ENCODE measurements around the gene SETD7. TPM values are rescaled to one million over a fixed set of nuclear protein-coding genes. Genes with fewer than 3 reads are reported as not detected.

SETD7 gene
- total RNA-seq, 1 experiment from 2014 or later: 59.4 TPM

DNA sequence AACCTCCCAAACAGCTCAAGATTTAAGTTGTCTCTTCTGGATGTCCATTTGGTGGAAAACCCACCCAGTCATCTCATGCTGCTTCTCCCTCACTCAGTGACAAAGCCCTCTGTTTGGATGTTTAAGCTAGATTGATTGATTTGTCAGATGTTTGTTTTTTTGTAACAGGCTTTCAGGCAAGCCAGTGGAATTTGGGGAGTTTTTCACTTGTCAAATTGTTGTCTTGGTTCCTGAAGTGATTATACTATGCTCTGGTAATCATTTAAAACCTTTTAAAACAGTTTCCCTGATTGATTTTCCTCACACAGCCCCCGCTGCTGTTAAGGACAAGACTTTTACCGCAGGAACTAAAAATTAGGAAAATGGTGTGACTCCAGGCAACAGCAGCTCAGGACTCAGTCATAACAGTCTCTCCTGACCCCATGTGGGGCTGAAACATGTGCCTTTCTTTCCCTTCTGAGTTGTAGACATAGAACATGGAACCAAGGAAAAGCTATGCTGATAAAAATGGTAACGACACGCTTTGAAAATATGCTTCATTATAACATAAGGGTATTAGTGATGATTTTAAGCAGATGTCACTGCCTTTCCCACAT, 40.8 kb upstream of the SETD7 start:
- Histone ChIP-seq H3K27ac (ENCODE audit: low read length) (no peak overlapping the region), H2AFZ (ENCODE audit: low read length) (no peak overlapping the region), H3K9ac (ENCODE audit: low read length) (no peak overlapping the region), H3K36me3 (ENCODE audit: insufficient read depth, low read length) (no peaks in the 10 kb centered on the region), H3K9me3 (ENCODE audit: low read length) (no peaks in the 10 kb centered on the region), H3K79me2 (ENCODE audit: low read length) (no peaks in the 10 kb centered on the region), H4K20me1 (ENCODE audit: insufficient read depth, low read depth, low read length) (no peaks in the 10 kb centered on the region), H3K4me1 (ENCODE audit: low read length) (no peaks in the 10 kb centered on the region), H3K4me3 (ENCODE audit: low read length) (no peak overlapping the region), H3K27me3 (ENCODE audit: low read length) (no peaks in the 10 kb centered on the region), H3K9me2 (replicated peaks; ENCODE audit: insufficient read depth, low read length) (no peaks in the 10 kb centered on the region), H3K4me2 (ENCODE audit: low read depth, low read length, poor library complexity, severe bottlenecking) (no peak overlapping the region)
- no peak for DNase-seq

DNA sequence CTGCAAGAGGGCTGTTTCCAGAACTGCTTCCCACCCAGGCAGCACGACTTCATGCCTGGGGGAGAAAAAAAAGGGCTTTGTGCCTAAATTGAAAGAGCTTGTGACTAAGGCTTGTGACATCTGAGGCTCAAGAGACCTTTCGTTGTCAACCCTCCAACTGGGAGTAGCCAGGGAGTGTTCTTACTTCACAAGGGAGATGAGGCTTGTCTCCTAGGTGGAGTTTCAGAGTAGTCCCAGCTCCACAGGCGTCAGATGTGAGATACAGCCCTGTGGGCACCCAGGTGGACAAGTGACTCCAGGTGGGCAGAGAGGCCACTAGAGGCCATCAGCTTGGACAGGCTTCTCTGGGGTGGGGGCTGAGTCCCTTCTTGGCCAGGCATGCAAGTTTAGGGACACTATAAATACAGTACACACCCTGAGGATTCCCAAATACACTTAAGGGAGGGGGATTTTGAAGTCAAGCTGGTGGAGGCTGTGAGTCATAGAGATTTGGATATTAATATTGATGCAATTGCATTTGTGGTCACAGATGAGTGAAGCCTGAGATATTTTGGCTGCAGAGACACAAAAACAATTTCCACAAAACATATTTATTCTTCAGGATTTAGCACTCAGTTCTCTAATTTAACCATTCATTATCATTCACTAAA, 40.1 kb upstream of the SETD7 start:
- Histone ChIP-seq H3K36me3 (ENCODE audit: insufficient read depth, low read length) (no peaks in the 10 kb centered on the region), H3K27ac (ENCODE audit: low read length) (no peak overlapping the region), H3K4me3 (ENCODE audit: low read length) (no peak overlapping the region), H4K20me1 (ENCODE audit: insufficient read depth, low read depth, low read length) (no peaks in the 10 kb centered on the region), H3K4me2 (ENCODE audit: low read depth, low read length, poor library complexity, severe bottlenecking) (no peak overlapping the region), H3K4me1 (ENCODE audit: low read length) (no peaks in the 10 kb centered on the region), H3K79me2 (ENCODE audit: low read length) (no peaks in the 10 kb centered on the region), H3K27me3 (ENCODE audit: low read length) (no peaks in the 10 kb centered on the region), H3K9me2 (replicated peaks; ENCODE audit: insufficient read depth, low read length) (no peaks in the 10 kb centered on the region), H3K9me3 (ENCODE audit: low read length) (no peaks in the 10 kb centered on the region), H3K9ac (ENCODE audit: low read length) (no peak overlapping the region), H2AFZ (ENCODE audit: low read length) (no peak overlapping the region)
- DNase-seq: no peak

DNA sequence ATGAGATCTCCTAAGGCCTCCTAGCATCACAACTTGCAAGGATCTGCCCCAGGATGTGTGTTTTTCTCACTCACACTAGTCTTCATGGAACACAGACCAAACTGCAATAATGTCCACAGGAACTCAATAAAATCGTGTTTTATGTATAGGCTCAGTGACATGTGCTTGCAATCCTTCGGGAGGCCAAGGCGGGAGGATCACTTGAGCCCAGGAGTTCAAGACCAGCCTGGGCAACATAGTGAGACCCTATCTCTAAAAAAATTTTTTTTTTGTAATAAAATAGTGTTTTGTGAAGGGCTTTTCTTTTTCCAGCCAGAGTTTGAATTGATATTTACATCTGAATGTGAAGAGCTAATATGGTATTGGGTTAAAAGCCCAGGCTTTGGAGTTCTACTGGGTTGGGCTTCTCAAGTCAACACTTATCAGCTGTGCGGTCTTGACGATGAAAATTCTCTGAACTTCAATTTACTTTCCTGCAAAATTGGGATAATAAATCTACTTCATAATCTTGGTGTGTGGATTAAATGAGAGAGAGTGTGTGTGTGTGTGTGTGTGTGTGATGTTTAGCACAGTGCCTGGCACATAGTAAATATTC, 38.7 kb upstream of the SETD7 start:
- H3K9me3 ChIP-seq (ENCODE audit: low read length): no peaks in the 10 kb centered on the region
- no peak for DNase-seq
- no peak overlapping the region for H3K4me3 ChIP-seq (ENCODE audit: low read length)

DNA sequence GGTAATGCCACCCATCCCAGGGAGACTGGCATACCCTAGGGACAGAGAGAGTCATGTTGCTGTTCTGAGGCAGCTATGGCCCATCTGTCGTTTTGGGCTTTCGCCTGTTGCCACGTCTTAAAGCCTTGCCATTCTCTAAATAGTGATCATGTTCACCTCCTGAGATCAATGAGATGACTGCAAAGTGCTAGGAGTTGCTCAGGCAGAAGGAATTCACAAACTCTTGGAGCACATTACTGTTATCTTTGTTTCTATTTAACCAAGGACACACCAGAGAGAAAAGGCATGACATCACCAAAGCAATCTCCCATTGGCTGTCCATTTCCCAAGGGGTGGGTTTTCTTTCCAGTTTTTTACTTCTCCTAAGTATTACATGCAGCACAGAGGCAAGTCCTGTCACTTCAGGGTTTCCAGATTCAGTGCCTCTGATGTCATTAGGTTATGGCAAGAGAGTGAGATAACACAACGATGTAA, 37.1 kb upstream of the SETD7 start:
- no peak overlapping the region for H3K4me3 ChIP-seq (ENCODE audit: low read length)
- H4K20me1 ChIP-seq (ENCODE audit: insufficient read depth, low read depth, low read length): no peaks in the 10 kb centered on the region
- no peaks in the 10 kb centered on the region for H3K79me2 ChIP-seq (ENCODE audit: low read length)
- no peak for DNase-seq
- H3K27ac ChIP-seq (ENCODE audit: low read length): no peak overlapping the region
- H3K36me3 ChIP-seq (ENCODE audit: insufficient read depth, low read length): no peaks in the 10 kb centered on the region
- no peak overlapping the region for H3K4me2 ChIP-seq (ENCODE audit: low read depth, low read length, poor library complexity, severe bottlenecking)
- H2AFZ ChIP-seq (ENCODE audit: low read length): no peak overlapping the region
- H3K27me3 ChIP-seq (ENCODE audit: low read length): no peaks in the 10 kb centered on the region
- H3K9me2 ChIP-seq (replicated peaks; ENCODE audit: insufficient read depth, low read length): no peaks in the 10 kb centered on the region
- no peaks in the 10 kb centered on the region for H3K9me3 ChIP-seq (ENCODE audit: low read length)
- peaks cover 6% of the 10 kb centered on the region for H3K4me1 ChIP-seq (ENCODE audit: low read length)
- H3K9ac ChIP-seq (ENCODE audit: low read length): no peak overlapping the region

More for the DNA sequence above, 38.7 kb upstream of the SETD7 start:
- Histone ChIP-seq H3K79me2 (ENCODE audit: low read length) (no peaks in the 10 kb centered on the region), H3K9me2 (replicated peaks; ENCODE audit: insufficient read depth, low read length) (no peaks in the 10 kb centered on the region), H3K4me2 (ENCODE audit: low read depth, low read length, poor library complexity, severe bottlenecking) (no peak overlapping the region), H3K9ac (ENCODE audit: low read length) (no peak overlapping the region), H3K36me3 (ENCODE audit: insufficient read depth, low read length) (no peaks in the 10 kb centered on the region), H3K27me3 (ENCODE audit: low read length) (no peaks in the 10 kb centered on the region), H4K20me1 (ENCODE audit: insufficient read depth, low read depth, low read length) (no peaks in the 10 kb centered on the region), H3K4me1 (ENCODE audit: low read length) (no peaks in the 10 kb centered on the region), H3K27ac (ENCODE audit: low read length) (no peak overlapping the region), H2AFZ (ENCODE audit: low read length) (no peak overlapping the region)

DNA sequence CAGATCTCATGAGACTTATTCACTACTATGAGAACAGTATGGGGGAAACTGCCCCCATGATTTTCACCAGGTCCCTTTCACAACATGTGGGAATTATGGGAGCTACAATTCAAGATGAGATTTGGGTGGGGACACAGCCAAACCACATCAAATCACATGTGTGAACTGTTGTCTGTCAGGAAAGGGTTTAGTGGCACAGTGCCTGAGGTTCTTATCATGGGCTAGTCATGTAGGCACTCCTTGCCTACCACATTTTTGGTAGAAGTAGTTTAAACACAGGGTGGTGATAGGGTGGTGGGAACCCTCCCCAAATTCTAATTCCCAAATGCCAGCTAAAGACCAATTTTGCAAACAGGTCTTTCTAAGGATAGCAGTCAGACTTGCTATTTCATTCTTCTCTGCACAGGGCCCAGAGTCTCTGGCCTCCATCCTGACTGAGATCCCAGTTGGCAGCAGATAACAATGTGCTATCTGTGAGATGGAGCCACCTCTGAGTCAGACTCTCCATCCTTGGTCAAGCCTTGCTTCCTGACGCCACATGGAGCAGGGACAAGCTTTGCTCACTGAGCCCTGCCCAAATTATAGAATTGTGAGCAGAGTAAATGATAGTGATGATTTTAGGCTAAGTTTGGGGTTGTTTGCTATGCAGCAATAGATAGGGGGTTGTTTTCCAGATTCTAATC, 33.5 kb upstream of the SETD7 start:
- Histone ChIP-seq H3K4me3 (ENCODE audit: low read length) (no peak overlapping the region), H3K79me2 (ENCODE audit: low read length) (no peaks in the 10 kb centered on the region), H3K36me3 (ENCODE audit: insufficient read depth, low read length) (no peaks in the 10 kb centered on the region), H3K9me3 (ENCODE audit: low read length) (no peaks in the 10 kb centered on the region), H2AFZ (ENCODE audit: low read length) (no peak overlapping the region), H3K9me2 (replicated peaks; ENCODE audit: insufficient read depth, low read length) (no peaks in the 10 kb centered on the region), H3K27ac (ENCODE audit: low read length) (no peak overlapping the region), H3K4me2 (ENCODE audit: low read depth, low read length, poor library complexity, severe bottlenecking) (no peak overlapping the region), H4K20me1 (ENCODE audit: insufficient read depth, low read depth, low read length) (no peaks in the 10 kb centered on the region), H3K27me3 (ENCODE audit: low read length) (no peaks in the 10 kb centered on the region), H3K9ac (ENCODE audit: low read length) (no peak overlapping the region), H3K4me1 (ENCODE audit: low read length) (peaks cover 6% of the 10 kb centered on the region)
- no peak for DNase-seq

DNA sequence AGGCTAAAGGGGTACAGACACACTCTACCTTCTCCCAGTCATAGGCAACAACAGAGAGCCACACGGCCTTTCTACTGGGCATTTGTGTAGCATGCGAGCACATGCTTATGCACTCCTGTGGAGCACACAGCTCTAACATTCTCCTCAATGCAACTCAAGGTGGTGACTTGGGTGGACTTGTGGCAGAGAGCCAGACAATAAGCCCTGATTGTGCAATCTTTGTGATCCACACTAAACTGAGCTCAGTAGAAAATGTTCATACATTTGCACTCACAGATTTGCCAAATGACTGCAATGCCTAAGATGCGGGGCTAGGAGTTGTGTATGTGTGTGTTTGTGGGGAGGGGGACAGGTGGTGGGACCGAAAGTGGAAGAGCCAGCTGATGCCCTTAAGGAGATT, 31.4 kb upstream of the SETD7 start:
- no peak for DNase-seq
- peaks cover 6% of the 10 kb centered on the region for H3K4me1 ChIP-seq (ENCODE audit: low read length)
- no peak overlapping the region for H3K9ac ChIP-seq (ENCODE audit: low read length)
- no peak overlapping the region for H2AFZ ChIP-seq (ENCODE audit: low read length)
- no peaks in the 10 kb centered on the region for H3K9me2 ChIP-seq (replicated peaks; ENCODE audit: insufficient read depth, low read length)
- no peak overlapping the region for H3K4me3 ChIP-seq (ENCODE audit: low read length)
- no peaks in the 10 kb centered on the region for H4K20me1 ChIP-seq (ENCODE audit: insufficient read depth, low read depth, low read length)
- H3K79me2 ChIP-seq (ENCODE audit: low read length): no peaks in the 10 kb centered on the region
- H3K9me3 ChIP-seq (ENCODE audit: low read length): no peaks in the 10 kb centered on the region
- H3K4me2 ChIP-seq (ENCODE audit: low read depth, low read length, poor library complexity, severe bottlenecking): no peak overlapping the region
- no peak overlapping the region for H3K27ac ChIP-seq (ENCODE audit: low read length)
- H3K36me3 ChIP-seq (ENCODE audit: insufficient read depth, low read length): no peaks in the 10 kb centered on the region
- no peaks in the 10 kb centered on the region for H3K27me3 ChIP-seq (ENCODE audit: low read length)

DNA sequence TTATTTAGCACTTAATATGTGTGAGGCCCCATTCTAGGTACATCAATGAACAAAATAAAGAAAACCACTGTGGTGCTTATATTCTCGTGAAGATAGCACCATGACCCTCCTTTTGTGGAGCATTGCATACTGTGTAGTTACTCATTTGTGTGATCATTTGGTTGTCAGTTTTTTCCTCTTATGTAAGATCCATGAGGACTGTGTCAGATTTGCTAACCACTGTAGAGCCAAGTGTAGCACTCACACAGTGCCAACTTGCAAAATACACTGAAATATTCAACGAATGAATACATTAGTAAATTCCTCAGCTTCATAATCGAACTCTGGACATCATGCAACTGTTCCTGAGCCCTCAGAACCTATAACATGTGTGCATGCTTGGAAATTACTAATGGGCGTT, 29.5 kb upstream of the SETD7 start:
- Histone ChIP-seq H3K9ac (ENCODE audit: low read length) (no peak overlapping the region), H3K4me3 (ENCODE audit: low read length) (no peak overlapping the region), H3K9me2 (replicated peaks; ENCODE audit: insufficient read depth, low read length) (no peaks in the 10 kb centered on the region), H3K36me3 (ENCODE audit: insufficient read depth, low read length) (no peaks in the 10 kb centered on the region), H3K79me2 (ENCODE audit: low read length) (no peaks in the 10 kb centered on the region), H3K4me2 (ENCODE audit: low read depth, low read length, poor library complexity, severe bottlenecking) (no peak overlapping the region), H4K20me1 (ENCODE audit: insufficient read depth, low read depth, low read length) (no peaks in the 10 kb centered on the region), H2AFZ (ENCODE audit: low read length) (no peak overlapping the region; the same call in 1 of the 2 replicates), H3K27me3 (ENCODE audit: low read length) (no peaks in the 10 kb centered on the region), H3K9me3 (ENCODE audit: low read length) (no peaks in the 10 kb centered on the region), H3K27ac (ENCODE audit: low read length) (no peak overlapping the region), H3K4me1 (ENCODE audit: low read length) (peaks cover 6% of the 10 kb centered on the region)
- DNase-seq: no peak

DNA sequence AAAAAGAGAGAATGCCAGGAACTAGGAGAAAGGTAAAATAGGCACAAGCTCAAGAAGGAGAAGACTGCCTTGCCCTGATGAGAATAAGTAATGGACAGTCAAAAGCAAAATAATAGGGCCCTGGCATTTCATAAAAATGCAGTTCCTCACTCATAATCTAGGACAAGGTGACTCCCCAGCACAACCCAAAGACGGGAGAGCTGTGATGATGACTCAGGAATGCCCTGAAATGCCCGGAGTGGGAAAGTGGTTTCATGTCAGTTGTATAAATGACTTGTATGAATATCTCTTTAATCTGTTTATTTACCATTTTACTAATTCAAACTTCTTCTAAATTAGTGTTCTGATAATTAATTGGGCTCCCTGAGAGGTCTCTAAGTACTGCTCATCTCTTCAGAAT, 28.8 kb upstream of the SETD7 start:
- no peak overlapping the region for H3K9ac ChIP-seq (ENCODE audit: low read length)
- H3K4me1 ChIP-seq (ENCODE audit: low read length): peaks cover 6% of the 10 kb centered on the region
- no peaks in the 10 kb centered on the region for H3K9me2 ChIP-seq (replicated peaks; ENCODE audit: insufficient read depth, low read length)
- no peak overlapping the region for H3K4me3 ChIP-seq (ENCODE audit: low read length)
- no peak for DNase-seq
- H3K79me2 ChIP-seq (ENCODE audit: low read length): no peaks in the 10 kb centered on the region
- no peaks in the 10 kb centered on the region for H3K36me3 ChIP-seq (ENCODE audit: insufficient read depth, low read length)
- H4K20me1 ChIP-seq (ENCODE audit: insufficient read depth, low read depth, low read length): no peaks in the 10 kb centered on the region
- no peaks in the 10 kb centered on the region for H3K9me3 ChIP-seq (ENCODE audit: low read length)
- H3K4me2 ChIP-seq (ENCODE audit: low read depth, low read length, poor library complexity, severe bottlenecking): no peak overlapping the region
- H3K27me3 ChIP-seq (ENCODE audit: low read length): no peaks in the 10 kb centered on the region
- no peak overlapping the region for H3K27ac ChIP-seq (ENCODE audit: low read length)
- no peak overlapping the region for H2AFZ ChIP-seq (ENCODE audit: low read length)

Data from Karpas-422 (cell line).